OCI-LY3 (cell line): ENCODE data around the gene HHAT.

Experiments
- EZH2phosphoT487 ChIP-seq: fragments of 200-600 bp; shearing (Covaris generic); IDR thresholded peaks from 2 replicates; pipeline ENCODE4 v1.6.1; 2018; ENCODE audit warnings: antibody characterized with exemption, mixed run types, low read depth
- TF ChIP-seq, protein P1 (sequence below): fragments of 200-600, 300-600 bp; sonication (generic); IDR thresholded peaks from 2 replicates; pipeline ENCODE4 v1.5.1; 2014; ENCODE audit warnings: antibody characterized with exemption, low read length, low read depth

- TF ChIP-seq, protein P1, sequence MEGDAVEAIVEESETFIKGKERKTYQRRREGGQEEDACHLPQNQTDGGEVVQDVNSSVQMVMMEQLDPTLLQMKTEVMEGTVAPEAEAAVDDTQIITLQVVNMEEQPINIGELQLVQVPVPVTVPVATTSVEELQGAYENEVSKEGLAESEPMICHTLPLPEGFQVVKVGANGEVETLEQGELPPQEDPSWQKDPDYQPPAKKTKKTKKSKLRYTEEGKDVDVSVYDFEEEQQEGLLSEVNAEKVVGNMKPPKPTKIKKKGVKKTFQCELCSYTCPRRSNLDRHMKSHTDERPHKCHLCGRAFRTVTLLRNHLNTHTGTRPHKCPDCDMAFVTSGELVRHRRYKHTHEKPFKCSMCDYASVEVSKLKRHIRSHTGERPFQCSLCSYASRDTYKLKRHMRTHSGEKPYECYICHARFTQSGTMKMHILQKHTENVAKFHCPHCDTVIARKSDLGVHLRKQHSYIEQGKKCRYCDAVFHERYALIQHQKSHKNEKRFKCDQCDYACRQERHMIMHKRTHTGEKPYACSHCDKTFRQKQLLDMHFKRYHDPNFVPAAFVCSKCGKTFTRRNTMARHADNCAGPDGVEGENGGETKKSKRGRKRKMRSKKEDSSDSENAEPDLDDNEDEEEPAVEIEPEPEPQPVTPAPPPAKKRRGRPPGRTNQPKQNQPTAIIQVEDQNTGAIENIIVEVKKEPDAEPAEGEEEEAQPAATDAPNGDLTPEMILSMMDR = no peak
- TF ChIP-seq EZH2phosphoT487 = no peak
Measured at GRCh38 chr1:210342986-210343780, 14.5 kb downstream of the HHAT start.
